Activated B cell treated with CpG ODN at 0.5 μM for 24 hours (primary cell): ENCODE data around the gene RGPD4. TPM values are rescaled to one million over a fixed set of nuclear protein-coding genes. Genes with fewer than 3 reads are reported as not detected.
"Not testable (repeated sequence)": the region's sequence is repeated elsewhere in the genome, so short reads cannot be mapped to it uniquely, and the experiment has no call there.

Experiments used
- ATAC-seq: fragments of 200-7000 bp; cut with Tn5 transposase; one replicate; pipeline ENCODE4 v1.10.0; 2021; ENCODE audit warnings: low read depth, mild to moderate bottlenecking, moderate library complexity
- CTCF ChIA-PET: fragments of 350-600 bp; sonication (Branson Sonifier 250); formaldehyde crosslinking; loops from one replicate; lab custom pipeline; 2021; ENCODE audit warnings: antibody characterized with exemption; lab: Charles Lee
- POLR2A ChIA-PET: fragments of 350-600 bp; sonication (Branson Sonifier 250); formaldehyde crosslinking; loops from one replicate; lab custom pipeline; 2021; ENCODE audit warnings: antibody characterized with exemption; lab: Charles Lee
- DNase-seq: peaks from one replicate; pipeline ENCODE4 v3.0.0; 2022
- H3K27ac Mint-ChIP-seq: one replicate; pipeline ENCODE4 v1.8.0; 2020; ENCODE audit warnings: mixed read lengths
- H3K27me3 Mint-ChIP-seq: one replicate; pipeline ENCODE4 v1.8.0; 2021; ENCODE audit warnings: mixed read lengths
- H3K36me3 Mint-ChIP-seq: one replicate; pipeline ENCODE4 v1.8.0; 2021; ENCODE audit warnings: low read depth, mixed read lengths
- H3K4me1 Mint-ChIP-seq: one replicate; pipeline ENCODE4 v1.8.0; 2021; ENCODE audit warnings: mixed read lengths
- H3K4me3 Mint-ChIP-seq: one replicate; pipeline ENCODE4 v1.8.0; 2020; ENCODE audit warnings: mild to moderate bottlenecking, mixed read lengths
- H3K9me3 Mint-ChIP-seq: one replicate; pipeline ENCODE4 v1.8.0; 2020; ENCODE audit warnings: mixed read lengths
- CTCF ChIP-seq: fragments of 200-600 bp; IDR thresholded peaks from one replicate; pipeline ENCODE4 v1.8.0; 2022; ENCODE audit warnings: antibody characterized with exemption, mild to moderate bottlenecking
- intact Hi-C: fragments of 100-400 bp; cut with micrococcal nuclease; formaldehyde crosslinking; loops from one replicate; pipeline ENCODE4 v1.15.1; 2024
- total RNA-seq: library from RNA; stranded (reverse); gene quantifications from 2 replicates; pipeline ENCODE4 v1.2.3, GENCODE V29; 2022

Gene RGPD4
- total RNA-seq = 0.07 TPM in 1 of 2 replicates, not detected in the other

- H3K27me3 Mint-ChIP-seq, H3K4me1 Mint-ChIP-seq, POLR2A ChIA-PET: not testable (repeated sequence)
Measured at GRCh38 chr2:107826749-107827148, at the start of gene RGPD4. Gene RGPD4 (plus strand): TSS chr2:107826892. CDS start chr2:107827014, 122 bp downstream.

GRCh38 chr2:107777974-107778373 lies 48.7 kb upstream of the RGPD4 start:
- CTCF ChIA-PET = no interaction called here

More at GRCh38 chr2:107826749-107827148, at the start of gene RGPD4:
- H3K27ac Mint-ChIP-seq, intact Hi-C loops, DNase-seq, H3K4me3 Mint-ChIP-seq, CTCF ChIA-PET, H3K36me3 Mint-ChIP-seq, ATAC-seq, H3K9me3 Mint-ChIP-seq: not testable (repeated sequence)

GRCh38 chr2:107785756-107786155 lies 40.9 kb upstream of the RGPD4 start:
- TF ChIP-seq CTCF = no peak
- no peaks in the 10 kb centered on the region for H3K4me1 Mint-ChIP-seq
- POLR2A ChIA-PET = no interaction called here

More at GRCh38 chr2:107777974-107778373, 48.7 kb upstream of the RGPD4 start:
- DNase-seq = no peak
- Mint-ChIP-seq H3K36me3 (no peaks in the 10 kb centered on the region), H3K4me3 (no peak overlapping the region), H3K27ac (no peak overlapping the region), H3K4me1 (no peaks in the 10 kb centered on the region), H3K27me3 (no peaks in the 10 kb centered on the region), H3K9me3 (no peaks in the 10 kb centered on the region)
- no peak for ATAC-seq
- POLR2A ChIA-PET = no interaction called here
- intact Hi-C loops = no loop called here
- no peak for TF ChIP-seq CTCF

GRCh38 chr2:107790837-107791236 lies 35.9 kb upstream of the RGPD4 start:
- ChIA-PET POLR2A (no interaction called here), CTCF (no interaction called here)
- Mint-ChIP-seq H3K27me3 (no peaks in the 10 kb centered on the region), H3K36me3 (no peaks in the 10 kb centered on the region), H3K9me3 (no peaks in the 10 kb centered on the region), H3K27ac (no peak overlapping the region), H3K4me1 (no peaks in the 10 kb centered on the region), H3K4me3 (no peak overlapping the region)
- ATAC-seq (no peak), DNase-seq (no peak)
- intact Hi-C loops = no loop called here
- no peak for TF ChIP-seq CTCF

More at GRCh38 chr2:107785756-107786155, 40.9 kb upstream of the RGPD4 start:
- DNase-seq (no peak), ATAC-seq (no peak)
- H3K27ac Mint-ChIP-seq = no peak overlapping the region
- intact Hi-C loops = no loop called here
- H3K4me3 Mint-ChIP-seq = no peak overlapping the region
- no peaks in the 10 kb centered on the region for H3K27me3 Mint-ChIP-seq
- H3K36me3 Mint-ChIP-seq = no peaks in the 10 kb centered on the region
- CTCF ChIA-PET = no interaction called here
- no peaks in the 10 kb centered on the region for H3K9me3 Mint-ChIP-seq

GRCh38 chr2:107801498-107801897 lies 25.2 kb upstream of the RGPD4 start:
- Mint-ChIP-seq H3K9me3 (no peaks in the 10 kb centered on the region), H3K4me3 (no peak overlapping the region), H3K27ac (no peak overlapping the region), H3K4me1 (no peaks in the 10 kb centered on the region), H3K36me3 (no peaks in the 10 kb centered on the region), H3K27me3 (no peaks in the 10 kb centered on the region)
- no peak for DNase-seq
- ChIA-PET CTCF (no interaction called here), POLR2A (no interaction called here)
- intact Hi-C loops = no loop called here
- no peak for TF ChIP-seq CTCF
- ATAC-seq = no peak
